SJCRH30 (cell line): ENCODE measurements around the gene KCTD16. TPM values are rescaled to one million over a fixed set of nuclear protein-coding genes. Genes with fewer than 3 reads are reported as not detected.

Source experiments
- DNase-seq, 2 experiments: peaks; one replicate each; pipeline ENCODE4 v3.0.0-alpha.2; 2015 to 2020
- H3K27ac ChIP-seq: fragments of 250-450 bp; sonication (Bioruptor Pico); 2 replicates; pipeline ENCODE4 v1.5.1; 2020; ENCODE audit warnings: mild to moderate bottlenecking, moderate library complexity
- H3K27me3 ChIP-seq: fragments of 250-450 bp; sonication (Bioruptor Pico); 2 replicates; pipeline ENCODE4 v1.5.1; 2020; ENCODE audit warnings: mild to moderate bottlenecking, moderate library complexity
- H3K36me3 ChIP-seq: fragments of 250-450 bp; sonication (Bioruptor Pico); 2 replicates; pipeline ENCODE4 v1.5.1; 2020; ENCODE audit warnings: mild to moderate bottlenecking, moderate library complexity
- H3K4me1 ChIP-seq: fragments of 250-450 bp; sonication (Bioruptor Pico); 2 replicates; pipeline ENCODE4 v1.5.1; 2020; ENCODE audit warnings: mild to moderate bottlenecking, moderate library complexity
- H3K4me3 ChIP-seq: fragments of 250-450 bp; sonication (Bioruptor Pico); 2 replicates; pipeline ENCODE4 v1.5.1; 2020; ENCODE audit warnings: mild to moderate bottlenecking, moderate library complexity
- H3K9me3 ChIP-seq: fragments of 250-450 bp; sonication (Bioruptor Pico); replicated peaks from 2 replicates; pipeline ENCODE4 v1.5.1; 2020; ENCODE audit warnings: mild to moderate bottlenecking, moderate library complexity
- total RNA-seq: library from RNA; depleted of rRNA; stranded (reverse); fragments of >200 nt; shearing (Covaris generic); gene quantifications from 2 replicates; pipeline ENCODE4 v1.2.3, GENCODE V29; 2014

Gene KCTD16
- total RNA-seq, 1 experiment from 2014 or later: 0.04 TPM

DNA sequence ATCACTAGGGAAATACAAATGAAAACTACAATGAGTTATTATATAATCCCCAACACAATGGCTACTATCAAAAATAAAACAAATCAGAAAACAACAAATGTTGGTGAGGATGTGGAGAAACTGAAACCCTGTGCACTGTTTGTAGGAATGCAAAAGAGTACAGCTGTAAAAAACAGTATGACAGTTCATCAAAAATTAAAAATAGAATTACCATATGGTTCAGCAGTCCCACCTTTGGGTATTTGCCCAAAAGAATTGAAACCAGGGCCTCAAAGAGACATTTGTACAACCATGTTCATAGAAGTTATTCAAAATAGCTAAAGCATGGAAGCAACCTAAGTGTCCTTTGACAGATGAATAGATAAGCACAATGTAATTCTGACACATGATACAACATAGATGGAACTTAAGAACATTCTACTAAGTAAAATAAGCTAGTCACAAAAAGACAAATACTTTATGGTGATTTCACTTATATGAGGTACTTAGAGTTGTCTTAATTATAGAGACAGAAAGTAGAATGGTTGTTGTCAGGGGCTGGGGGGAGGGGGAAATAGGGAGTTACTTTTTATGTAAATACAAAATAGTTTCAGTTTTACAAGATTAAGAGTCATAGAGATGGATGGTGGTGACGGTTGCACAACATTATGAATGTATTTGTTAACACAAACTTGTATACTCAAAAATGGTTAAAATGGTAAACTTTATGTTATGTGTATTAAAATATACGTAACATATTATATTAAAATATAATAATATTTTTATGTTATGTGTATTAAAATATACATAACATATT, 102.8 kb downstream of the KCTD16 start:
- Histone ChIP-seq H3K4me1 (no peaks in the 10 kb centered on the region), H3K27ac (no peak overlapping the region), H3K9me3 (no peaks in the 10 kb centered on the region), H3K4me3 (no peak overlapping the region), H3K36me3 (no peaks in the 10 kb centered on the region), H3K27me3 (no peaks in the 10 kb centered on the region)
- DNase-seq: no peak

DNA sequence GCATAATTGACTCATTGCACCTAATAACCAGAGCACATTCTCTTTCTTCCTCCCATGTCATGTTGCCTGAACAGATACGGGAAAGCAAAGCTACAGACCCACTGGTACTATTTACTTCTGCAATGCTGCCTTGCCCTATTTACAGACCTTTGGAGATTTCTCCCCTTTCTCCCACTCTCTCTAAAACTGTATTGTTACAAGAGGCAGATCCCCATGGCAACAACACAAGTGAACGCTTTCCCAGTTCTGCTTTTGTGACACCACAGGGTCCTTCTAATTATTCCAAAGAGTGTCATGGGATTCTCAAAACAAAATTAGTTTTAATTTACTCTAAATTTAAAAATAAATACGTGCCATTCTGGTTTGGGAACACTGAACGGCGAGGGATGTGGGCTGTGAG, 104.7 kb downstream of the KCTD16 start:
- Histone ChIP-seq H3K4me3 (no peak overlapping the region), H3K27ac (no peak overlapping the region), H3K36me3 (no peaks in the 10 kb centered on the region), H3K27me3 (no peaks in the 10 kb centered on the region), H3K4me1 (no peaks in the 10 kb centered on the region), H3K9me3 (no peaks in the 10 kb centered on the region)
- DNase-seq: no peak

DNA sequence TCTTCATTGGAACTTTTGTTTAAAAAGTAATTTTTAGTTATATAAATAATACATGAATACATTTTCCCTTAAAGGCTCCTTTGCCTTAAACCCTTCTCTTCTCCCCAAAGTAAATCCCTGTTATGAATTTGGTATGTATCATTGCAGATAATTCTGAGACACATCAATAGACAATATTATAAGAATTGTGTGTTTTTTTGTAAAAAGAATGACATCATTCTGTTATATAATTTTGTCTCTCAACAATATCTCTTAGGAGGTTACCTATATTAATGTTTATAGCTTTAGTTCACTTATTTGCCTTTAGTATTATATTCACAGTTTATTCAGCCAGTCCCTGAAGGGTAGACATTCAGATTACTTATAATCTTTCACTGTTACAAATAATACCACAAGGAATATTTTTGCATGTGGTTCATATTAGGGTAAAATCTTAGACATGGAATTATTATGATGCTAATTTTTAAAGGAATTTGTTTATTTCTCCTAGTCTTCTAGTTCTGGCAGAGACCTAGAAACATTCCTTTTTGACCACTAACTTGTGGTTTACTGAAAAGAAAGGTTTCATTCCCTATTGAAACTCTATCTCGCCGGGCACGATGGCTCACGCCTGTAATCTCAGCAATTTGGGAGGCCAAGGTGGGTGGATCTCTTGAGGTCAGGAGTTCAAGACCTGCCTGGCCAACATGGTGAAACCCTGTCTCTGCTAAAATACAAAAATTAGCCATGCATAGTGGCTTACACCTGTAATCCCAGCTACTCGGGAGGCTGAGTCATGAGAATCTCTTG, 105.6 kb downstream of the KCTD16 start:
- no peaks in the 10 kb centered on the region for H3K27me3 ChIP-seq
- no peak overlapping the region for H3K4me3 ChIP-seq
- H3K27ac ChIP-seq: no peak overlapping the region
- H3K36me3 ChIP-seq: no peaks in the 10 kb centered on the region
- H3K9me3 ChIP-seq: no peaks in the 10 kb centered on the region
- H3K4me1 ChIP-seq: no peaks in the 10 kb centered on the region
- DNase-seq: no peak

DNA sequence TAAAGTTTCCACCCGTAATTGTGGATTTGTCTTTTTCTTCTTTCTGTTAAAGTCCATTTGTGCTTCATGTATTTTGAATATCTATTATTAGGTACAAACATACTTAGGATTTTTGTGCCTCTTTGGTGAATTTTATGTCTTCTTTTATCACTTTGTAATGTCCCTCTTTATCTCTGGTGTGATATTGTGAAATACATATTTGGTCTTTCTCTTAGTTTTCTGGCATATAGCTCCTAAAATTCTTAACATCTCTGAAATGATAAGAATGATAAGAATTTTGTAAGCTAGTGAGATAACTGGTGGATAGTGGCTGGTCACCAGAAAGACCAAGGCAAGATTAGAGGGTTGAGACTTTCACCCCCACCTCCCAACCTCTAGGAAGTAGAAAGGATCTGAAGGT, 111.1 kb downstream of the KCTD16 start:
- DNase-seq: no peak
- Histone ChIP-seq H3K4me1 (no peaks in the 10 kb centered on the region), H3K4me3 (no peak overlapping the region), H3K27me3 (no peaks in the 10 kb centered on the region), H3K36me3 (no peaks in the 10 kb centered on the region), H3K27ac (no peak overlapping the region), H3K9me3 (no peaks in the 10 kb centered on the region)

DNA sequence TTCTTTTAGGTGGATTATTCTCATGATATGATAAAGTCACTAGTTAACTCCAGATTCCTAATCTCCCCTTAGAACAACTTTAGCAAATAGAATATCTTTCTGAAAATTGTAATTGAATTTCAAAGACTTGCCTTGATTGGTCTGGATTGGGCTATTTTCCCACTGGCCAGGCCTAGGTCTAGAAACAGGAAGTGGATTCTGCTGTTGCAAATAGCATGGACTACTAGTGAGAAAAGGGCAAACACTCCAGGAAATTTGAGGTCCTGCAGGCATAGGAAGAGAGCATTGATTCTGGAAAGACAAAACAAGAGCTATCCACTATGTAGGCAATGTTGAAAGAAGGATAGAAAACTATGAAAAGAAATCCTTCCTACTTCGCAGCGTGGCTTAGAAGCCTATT, 113.4 kb downstream of the KCTD16 start:
- DNase-seq: no peak
- Histone ChIP-seq H3K9me3 (no peaks in the 10 kb centered on the region), H3K36me3 (no peaks in the 10 kb centered on the region), H3K4me3 (no peak overlapping the region), H3K27me3 (no peaks in the 10 kb centered on the region), H3K27ac (no peak overlapping the region), H3K4me1 (no peaks in the 10 kb centered on the region)

DNA sequence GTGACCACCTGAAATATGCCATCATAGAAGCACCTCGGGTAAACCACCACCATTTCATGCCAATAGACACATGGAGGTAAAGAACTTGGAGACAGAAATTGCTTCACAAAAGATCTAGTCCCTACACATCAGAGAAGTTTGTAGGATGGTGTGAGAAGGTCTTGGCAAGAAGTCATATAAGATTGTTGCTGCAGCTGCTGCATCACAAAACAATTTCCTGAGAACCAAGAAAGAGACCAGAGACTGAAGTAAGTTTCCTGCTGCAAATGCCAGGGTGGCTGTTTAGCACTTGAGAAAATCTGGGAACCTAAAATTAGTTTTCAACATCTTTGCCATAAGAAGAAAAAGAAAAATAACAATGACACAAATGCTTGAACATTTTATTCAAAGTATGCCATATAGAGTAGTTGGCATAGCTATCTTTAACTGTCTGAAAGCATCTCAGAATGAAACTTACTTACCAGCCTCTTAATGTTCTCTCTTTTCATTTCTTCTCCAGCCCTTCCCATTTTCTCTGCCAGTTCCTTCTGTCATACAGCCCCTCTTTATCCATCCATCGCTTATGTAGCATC, 114.3 kb downstream of the KCTD16 start:
- Histone ChIP-seq H3K4me3 (no peak overlapping the region), H3K9me3 (no peaks in the 10 kb centered on the region), H3K36me3 (no peaks in the 10 kb centered on the region), H3K4me1 (no peaks in the 10 kb centered on the region), H3K27ac (no peak overlapping the region), H3K27me3 (no peaks in the 10 kb centered on the region)
- DNase-seq: no peak

DNA sequence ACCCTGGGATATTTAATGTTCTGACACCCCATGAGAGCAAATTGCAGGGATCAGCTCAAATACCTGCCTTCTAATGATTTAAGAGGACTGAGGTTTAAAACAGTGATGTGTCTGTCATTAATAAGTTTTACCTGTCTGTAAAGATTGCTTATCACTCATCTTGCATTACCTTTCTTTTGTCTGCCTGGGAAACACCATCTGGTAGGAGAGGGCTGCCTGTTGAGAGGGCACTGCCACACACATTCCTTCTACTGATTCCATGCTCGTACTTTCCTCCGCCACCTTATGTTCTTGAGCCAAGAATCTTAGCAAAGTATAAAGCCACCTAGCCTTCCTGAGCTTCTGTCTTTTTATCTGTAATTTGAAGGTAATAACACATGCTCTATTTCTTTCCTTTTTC, 118.6 kb downstream of the KCTD16 start:
- Histone ChIP-seq H3K27me3 (no peaks in the 10 kb centered on the region), H3K9me3 (no peaks in the 10 kb centered on the region), H3K4me3 (no peak overlapping the region), H3K36me3 (no peaks in the 10 kb centered on the region), H3K27ac (no peak overlapping the region), H3K4me1 (no peaks in the 10 kb centered on the region)
- no peak for DNase-seq

DNA sequence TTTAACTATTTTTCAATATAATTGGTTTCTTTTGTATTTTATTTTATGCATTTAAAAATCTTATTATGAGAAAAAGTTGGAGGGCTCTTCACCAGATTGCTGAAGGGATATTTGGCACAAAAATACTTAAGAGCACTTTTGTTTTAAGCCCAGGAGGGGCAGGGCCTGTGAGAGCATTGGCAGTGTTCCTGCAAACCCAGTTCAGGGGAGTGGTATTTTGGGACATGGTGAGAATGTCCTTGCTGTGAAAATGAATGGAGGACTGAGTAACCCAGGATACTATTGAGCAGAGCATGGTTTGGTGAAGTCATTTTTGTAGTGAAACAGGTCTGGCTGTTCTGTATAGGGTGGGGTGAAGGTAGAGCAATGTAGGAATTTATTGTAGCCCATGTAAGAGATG, 121.4 kb downstream of the KCTD16 start:
- Histone ChIP-seq H3K4me3 (no peak overlapping the region), H3K36me3 (no peaks in the 10 kb centered on the region), H3K9me3 (no peaks in the 10 kb centered on the region), H3K27me3 (no peaks in the 10 kb centered on the region), H3K27ac (no peak overlapping the region), H3K4me1 (no peaks in the 10 kb centered on the region)
- DNase-seq: no peak

DNA sequence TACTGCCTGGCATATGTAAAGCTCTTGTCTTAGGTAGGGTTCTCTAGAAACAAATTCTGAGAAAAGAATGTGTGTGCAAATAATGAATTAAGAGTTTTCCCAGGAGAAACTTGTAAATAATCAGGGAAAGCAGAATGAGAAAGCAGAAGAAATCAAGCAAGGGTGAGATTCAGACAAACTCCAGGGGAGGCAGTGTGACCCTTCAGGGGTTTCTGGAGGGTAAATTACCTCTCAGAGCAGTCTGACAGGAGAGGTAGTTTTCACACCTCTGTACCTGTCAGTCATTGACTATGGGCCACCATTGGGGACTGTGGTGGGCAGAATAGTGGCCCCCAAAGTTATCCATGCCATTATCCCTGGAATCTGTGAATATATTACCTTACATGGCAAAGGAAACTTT, 124.6 kb downstream of the KCTD16 start:
- DNase-seq: no peak
- Histone ChIP-seq H3K9me3 (no peaks in the 10 kb centered on the region), H3K4me1 (no peaks in the 10 kb centered on the region), H3K36me3 (no peaks in the 10 kb centered on the region), H3K27ac (no peak overlapping the region), H3K27me3 (no peaks in the 10 kb centered on the region), H3K4me3 (no peak overlapping the region)

DNA sequence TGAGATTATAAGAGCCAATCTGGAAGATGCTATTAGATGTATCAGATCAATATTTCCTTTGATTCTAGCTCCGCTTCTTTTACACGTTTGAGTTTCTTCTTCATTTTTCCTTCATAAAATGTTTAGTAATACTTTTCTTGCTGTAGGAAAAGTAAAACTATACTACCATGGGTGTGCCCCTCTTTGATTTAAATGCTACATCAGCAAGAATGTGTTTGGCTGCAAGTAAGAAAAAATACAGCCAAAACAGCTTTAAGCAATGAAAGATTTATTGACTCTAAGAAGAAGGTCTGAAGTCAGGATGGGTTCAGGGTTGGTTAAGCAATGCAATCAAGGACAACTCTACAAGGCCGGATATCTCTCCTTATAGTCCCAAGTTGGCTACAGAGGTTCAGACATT, 126.4 kb downstream of the KCTD16 start:
- Histone ChIP-seq H3K36me3 (no peaks in the 10 kb centered on the region), H3K27ac (no peak overlapping the region), H3K27me3 (no peaks in the 10 kb centered on the region), H3K4me1 (no peaks in the 10 kb centered on the region), H3K9me3 (no peaks in the 10 kb centered on the region), H3K4me3 (no peak overlapping the region)
- no peak for DNase-seq

DNA sequence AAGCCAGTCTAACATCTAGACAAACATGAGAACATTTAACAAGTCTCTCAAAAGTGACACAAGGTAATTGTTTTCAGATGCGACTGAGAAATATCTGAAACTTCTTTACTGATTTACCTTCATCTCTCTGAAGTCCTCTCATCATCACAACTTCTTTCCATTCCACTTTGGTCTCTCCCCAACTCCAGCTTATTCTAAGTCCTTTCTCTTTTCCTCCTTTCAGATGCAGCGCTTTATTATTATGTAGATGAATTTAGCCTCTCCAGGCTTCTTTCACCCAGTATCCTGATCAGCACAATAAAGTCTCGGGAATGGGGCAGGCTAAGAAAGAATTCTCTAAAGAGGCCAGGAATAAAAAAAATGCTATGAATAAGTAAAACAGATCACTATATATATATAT, 128.0 kb downstream of the KCTD16 start:
- H3K4me3 ChIP-seq: no peak overlapping the region
- no peaks in the 10 kb centered on the region for H3K27me3 ChIP-seq
- H3K9me3 ChIP-seq: no peaks in the 10 kb centered on the region
- no peaks in the 10 kb centered on the region for H3K4me1 ChIP-seq
- no peak for DNase-seq
- no peaks in the 10 kb centered on the region for H3K36me3 ChIP-seq
- H3K27ac ChIP-seq: no peak overlapping the region

DNA sequence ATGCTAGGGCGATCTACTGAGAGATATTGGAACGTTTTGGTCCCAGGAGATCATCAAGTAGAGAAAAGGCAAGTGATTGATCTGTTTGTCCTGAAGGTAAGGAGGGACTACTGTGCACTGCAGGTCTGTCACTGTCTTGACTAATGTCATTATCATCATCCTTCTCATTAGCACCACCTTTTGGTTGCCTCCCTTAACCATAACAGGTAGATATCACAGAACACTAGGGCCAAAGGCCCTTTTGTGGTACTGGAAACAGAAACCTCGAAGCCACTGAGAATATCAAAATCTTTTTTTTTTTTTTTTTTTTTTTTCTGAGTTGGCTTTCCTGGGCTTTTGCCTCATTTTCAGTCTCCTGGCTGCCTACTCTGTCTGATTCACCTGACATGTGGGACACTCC, 134.0 kb downstream of the KCTD16 start:
- Histone ChIP-seq H3K9me3 (no peaks in the 10 kb centered on the region), H3K27ac (no peak overlapping the region), H3K4me3 (no peak overlapping the region), H3K27me3 (no peaks in the 10 kb centered on the region), H3K36me3 (no peaks in the 10 kb centered on the region), H3K4me1 (no peaks in the 10 kb centered on the region)
- DNase-seq: no peak

DNA sequence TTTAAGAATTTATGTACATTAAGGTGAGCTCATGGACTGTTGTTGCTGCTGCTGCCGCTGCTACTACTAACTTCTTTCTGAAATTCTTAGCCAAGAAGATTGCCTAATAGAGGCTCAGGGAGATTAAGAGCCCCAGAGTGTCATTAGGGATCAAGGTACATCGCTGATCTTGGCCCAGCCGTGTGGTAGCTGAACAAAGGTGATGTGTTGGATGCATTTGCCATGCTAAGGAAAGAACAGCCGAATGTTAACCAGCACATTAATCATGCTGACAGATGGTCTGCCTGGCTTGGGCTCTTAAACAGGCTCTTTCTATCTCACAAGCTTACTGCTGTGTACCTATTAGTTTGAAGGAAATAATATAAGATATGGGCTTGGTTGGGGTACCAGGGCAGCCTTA, 137.1 kb downstream of the KCTD16 start:
- Histone ChIP-seq H3K4me1 (no peaks in the 10 kb centered on the region), H3K27me3 (no peaks in the 10 kb centered on the region), H3K36me3 (no peaks in the 10 kb centered on the region), H3K27ac (no peak overlapping the region), H3K4me3 (no peak overlapping the region), H3K9me3 (no peaks in the 10 kb centered on the region)
- DNase-seq: no peak

DNA sequence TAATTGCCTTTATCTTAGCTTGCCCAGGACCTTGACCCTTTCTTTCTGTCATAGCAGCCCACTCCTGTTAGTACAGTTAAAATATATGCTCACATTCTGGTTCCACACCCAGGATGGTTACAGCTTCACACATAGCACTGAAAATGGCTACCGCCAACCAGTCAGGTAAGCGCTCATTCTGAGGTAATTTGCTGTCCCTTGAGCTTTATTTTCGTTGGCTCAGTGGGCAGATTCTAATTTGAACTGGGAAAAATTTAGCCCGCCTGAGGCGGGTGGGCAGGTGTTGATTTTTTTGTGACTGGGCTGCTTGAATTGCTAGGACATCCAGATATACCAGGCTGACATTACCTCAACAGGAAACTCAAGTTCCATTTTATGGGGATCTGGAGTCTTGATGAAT, 137.5 kb downstream of the KCTD16 start:
- no peak overlapping the region for H3K27ac ChIP-seq
- H3K4me1 ChIP-seq: no peaks in the 10 kb centered on the region
- DNase-seq: no peak
- H3K27me3 ChIP-seq: no peaks in the 10 kb centered on the region
- H3K9me3 ChIP-seq: no peaks in the 10 kb centered on the region
- H3K36me3 ChIP-seq: no peaks in the 10 kb centered on the region
- H3K4me3 ChIP-seq: no peak overlapping the region

DNA sequence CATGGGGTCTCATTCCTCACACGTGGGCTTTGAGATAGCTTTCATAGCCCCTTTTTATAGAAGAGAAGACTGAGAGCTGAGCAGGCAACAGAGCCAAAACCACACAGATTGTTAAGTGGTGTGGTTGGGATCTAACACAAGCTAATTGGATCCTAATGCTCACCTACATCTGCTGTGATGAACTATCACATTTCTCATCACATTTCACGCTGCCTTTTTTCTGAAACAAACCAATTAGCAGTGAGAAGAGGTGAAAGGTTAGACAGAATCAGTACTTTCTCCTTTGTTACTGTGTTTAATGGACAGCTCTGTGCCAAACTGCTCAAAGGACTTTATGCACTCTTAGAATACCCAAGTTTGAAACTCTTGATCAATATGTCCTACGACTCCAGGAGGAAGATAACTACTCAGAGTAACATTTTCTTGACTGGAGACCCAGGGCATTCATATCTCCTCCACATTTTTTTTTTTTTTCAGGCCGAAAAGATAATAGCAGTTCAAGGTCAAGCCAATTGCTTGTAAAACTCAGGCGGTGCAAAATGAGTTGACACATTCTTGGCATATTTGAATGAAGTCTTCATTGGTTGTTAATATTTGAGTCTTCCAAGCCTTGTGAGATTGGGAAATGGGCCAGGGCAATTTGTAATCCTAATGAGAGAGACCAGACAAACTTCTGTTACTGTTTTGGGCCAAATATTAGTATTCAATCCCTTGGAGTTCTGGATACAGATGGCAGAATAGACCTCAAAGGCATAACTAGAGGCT, 138.4 kb downstream of the KCTD16 start:
- no peaks in the 10 kb centered on the region for H3K36me3 ChIP-seq
- H3K27ac ChIP-seq: no peak overlapping the region
- H3K4me3 ChIP-seq: no peak overlapping the region
- H3K27me3 ChIP-seq: no peaks in the 10 kb centered on the region
- H3K4me1 ChIP-seq: no peaks in the 10 kb centered on the region
- no peak for DNase-seq
- H3K9me3 ChIP-seq: no peaks in the 10 kb centered on the region
